Stimulated activated CD8-positive, alpha-beta memory T cell treated with anti-CD3 and anti-CD28 coated beads, Interleukin-7, amount 100 ng/mL, for 48 hours (primary cell): Measurements from ENCODE around the gene PLA2G2E.

Source experiments
- DNase-seq, 2 donors: peaks; one replicate each; pipeline ENCODE4 v3.0.0-alpha.2; 2020; ENCODE audit warnings: low read depth in 1 of 2; ENCODE audit errors: extremely low read depth in 1 of 2

Gene PLA2G2E

GRCh38 chr1:19923137-19923952, at the start of gene PLA2G2E:
PLA2G2E (minus strand) TSS chr1:19923617; CDS start chr1:19923559, 58 bp downstream.
- DNase-seq, result no peak

GRCh38 chr1:19971664-19972063, 48.2 kb upstream of the PLA2G2E start:
- no peak for DNase-seq

- DNase-seq, result no peak
Measured at GRCh38 chr1:19969898-19970660, 46.7 kb upstream of the PLA2G2E start.

- DNase-seq, result no peak
Measured at GRCh38 chr1:19967808-19968207, 44.4 kb upstream of the PLA2G2E start.

GRCh38 chr1:19964542-19964941, 41.1 kb upstream of the PLA2G2E start:
- DNase-seq, result no peak

- no peak for DNase-seq
Measured at GRCh38 chr1:19963636-19964035, 40.2 kb upstream of the PLA2G2E start.

GRCh38 chr1:19960591-19960990, 37.2 kb upstream of the PLA2G2E start:
- DNase-seq, result no peak

GRCh38 chr1:19957779-19958178, 34.4 kb upstream of the PLA2G2E start:
- no peak for DNase-seq

GRCh38 chr1:19955534-19956170, 32.2 kb upstream of the PLA2G2E start:
- DNase-seq, result no peak

- no peak for DNase-seq
Measured at GRCh38 chr1:19954059-19954458, 30.6 kb upstream of the PLA2G2E start.

GRCh38 chr1:19949016-19949415, 25.6 kb upstream of the PLA2G2E start:
- DNase-seq, result no peak

- no peak for DNase-seq
Measured at GRCh38 chr1:19946971-19947370, 23.6 kb upstream of the PLA2G2E start.

- no peak for DNase-seq
Measured at GRCh38 chr1:19946331-19946751, 22.9 kb upstream of the PLA2G2E start.

- no peak for DNase-seq
Measured at GRCh38 chr1:19945914-19946313, 22.5 kb upstream of the PLA2G2E start.

GRCh38 chr1:19942657-19943056, 19.2 kb upstream of the PLA2G2E start:
- no peak for DNase-seq

- DNase-seq, result no peak
Measured at GRCh38 chr1:19942088-19942487, 18.7 kb upstream of the PLA2G2E start.

- DNase-seq, result no peak
Measured at GRCh38 chr1:19941206-19941568, 17.8 kb upstream of the PLA2G2E start.

GRCh38 chr1:19940486-19941205, 17.2 kb upstream of the PLA2G2E start:
- DNase-seq, result no peak

GRCh38 chr1:19938472-19938871, 15.1 kb upstream of the PLA2G2E start:
- no peak for DNase-seq

GRCh38 chr1:19936061-19936750, 12.8 kb upstream of the PLA2G2E start:
- DNase-seq, result no peak
